GM11168 (cell line): ENCODE results near the gene CDAN1.

ENCODE experiments used
- in situ Hi-C: fragments of 300-500 bp; cut with MboI; formaldehyde crosslinking; loops from one replicate; pipeline ENCODE4 v1.12.0; 2022; ENCODE audit warnings: low sequenced_read_pairs; ENCODE audit not compliant: unreplicated experiment

Gene CDAN1

GRCh38 chr15:42716626-42717025, 20.3 kb downstream of the CDAN1 start:
- in situ Hi-C loops, result loop anchor here (10.0 kb wide), 1 partner anchor 228 kb away; no protein-coding TSS in a partner anchor

GRCh38 chr15:42716125-42716524, 20.8 kb downstream of the CDAN1 start:
- in situ Hi-C loops, result loop anchor here (10.0 kb wide), 1 partner anchor 229 kb away; no protein-coding TSS in a partner anchor

- in situ Hi-C loops, result loop anchor here (10.0 kb wide), 1 partner anchor 232 kb away; no protein-coding TSS in a partner anchor
Measured at GRCh38 chr15:42712584-42712983, 24.3 kb downstream of the CDAN1 start.

GRCh38 chr15:42711746-42712145, 25.2 kb downstream of the CDAN1 start:
- in situ Hi-C loops, result loop anchor here (10.0 kb wide), 1 partner anchor 233 kb away; no protein-coding TSS in a partner anchor

GRCh38 chr15:42710662-42711061, 26.3 kb downstream of the CDAN1 start:
- in situ Hi-C loops, result loop anchor here (10.0 kb wide), 1 partner anchor 234 kb away; no protein-coding TSS in a partner anchor

GRCh38 chr15:42707873-42708544, 28.9 kb downstream of the CDAN1 start:
- in situ Hi-C loops, result loop anchor here (10.0 kb wide), 1 partner anchor 217 kb away; the partner anchor contains the start of gene TTBK2

GRCh38 chr15:42707068-42707467, 29.9 kb downstream of the CDAN1 start:
- in situ Hi-C loops, result loop anchor here (10.0 kb wide), 1 partner anchor 218 kb away; the partner anchor contains the start of gene TTBK2

GRCh38 chr15:42705336-42705735, 31.6 kb downstream of the CDAN1 start:
- in situ Hi-C loops, result loop anchor here (10.0 kb wide), 1 partner anchor 219 kb away; the partner anchor contains the start of gene TTBK2

GRCh38 chr15:42704492-42704926, 32.4 kb downstream of the CDAN1 start:
- in situ Hi-C loops, result loop anchor here (10.0 kb wide), 1 partner anchor 220 kb away; the partner anchor contains the start of gene TTBK2

- in situ Hi-C loops, result no loop called here
Measured at GRCh38 chr15:42696626-42697025, 40.3 kb downstream of the CDAN1 start.

- in situ Hi-C loops, result no loop called here
Measured at GRCh38 chr15:42695527-42696071, 41.3 kb downstream of the CDAN1 start.

- in situ Hi-C loops, result no loop called here
Measured at GRCh38 chr15:42694398-42694797, 42.5 kb downstream of the CDAN1 start.

GRCh38 chr15:42693942-42694341, 43.0 kb downstream of the CDAN1 start:
- in situ Hi-C loops, result no loop called here

- in situ Hi-C loops, result no loop called here
Measured at GRCh38 chr15:42693496-42693895, 43.4 kb downstream of the CDAN1 start.

- in situ Hi-C loops, result no loop called here
Measured at GRCh38 chr15:42692997-42693396, 43.9 kb downstream of the CDAN1 start.

- in situ Hi-C loops, result no loop called here
Measured at GRCh38 chr15:42692536-42692935, 44.4 kb downstream of the CDAN1 start.

- in situ Hi-C loops, result no loop called here
Measured at GRCh38 chr15:42691770-42692169, 45.2 kb downstream of the CDAN1 start.

- in situ Hi-C loops, result no loop called here
Measured at GRCh38 chr15:42691308-42691707, 45.6 kb downstream of the CDAN1 start.

- in situ Hi-C loops, result no loop called here
Measured at GRCh38 chr15:42688301-42688700, 48.6 kb downstream of the CDAN1 start.

- in situ Hi-C loops, result no loop called here
Measured at GRCh38 chr15:42687740-42688139, 49.2 kb downstream of the CDAN1 start.

- in situ Hi-C loops, result no loop called here
Measured at GRCh38 chr15:42686281-42686680, 50.6 kb downstream of the CDAN1 start.
